Neural crest cell (in vitro differentiated cells): ENCODE measurements around the gene SPDYC. TPM values are rescaled to one million over a fixed set of nuclear protein-coding genes. Genes with fewer than 3 reads are reported as not detected.

ENCODE experiments used
- DNase-seq: peaks from one replicate; pipeline ENCODE4 v3.0.0; 2021; ENCODE audit warnings: low read depth, mixed read lengths, low spot score
- H3K27ac Mint-ChIP-seq: one replicate; pipeline ENCODE4 v1.8.0; 2021; ENCODE audit warnings: mild to moderate bottlenecking, mixed read lengths; ENCODE audit not compliant: unreplicated experiment
- H3K27me3 Mint-ChIP-seq: 2 replicates; pipeline ENCODE4 v1.8.0; 2021; ENCODE audit warnings: low read depth, mild to moderate bottlenecking, mixed read lengths
- H3K36me3 Mint-ChIP-seq: 2 replicates; pipeline ENCODE4 v1.8.0; 2021; ENCODE audit warnings: low read depth, mild to moderate bottlenecking, mixed read lengths
- H3K4me1 Mint-ChIP-seq: 2 replicates; pipeline ENCODE4 v1.8.0; 2021; ENCODE audit warnings: mixed read lengths
- H3K4me3 Mint-ChIP-seq: one replicate; pipeline ENCODE4 v1.8.0; 2021; ENCODE audit warnings: mild to moderate bottlenecking, mixed read lengths
- H3K9me3 Mint-ChIP-seq: 2 replicates; pipeline ENCODE4 v1.8.0; 2021; ENCODE audit warnings: mixed read lengths
- CTCF ChIP-seq: fragments of 200-600 bp; sonication (generic); conservative IDR thresholded peaks from 2 replicates; pipeline ENCODE4 v1.5.0; 2021; ENCODE audit warnings: antibody characterized with exemption, mild to moderate bottlenecking
- total RNA-seq: library from RNA; stranded (reverse); gene quantifications from 2 replicates; pipeline ENCODE4 v1.2.1, GENCODE V29; 2021

Gene SPDYC
- total RNA-seq, 1 donor from 2014 or later: not detected

DNA sequence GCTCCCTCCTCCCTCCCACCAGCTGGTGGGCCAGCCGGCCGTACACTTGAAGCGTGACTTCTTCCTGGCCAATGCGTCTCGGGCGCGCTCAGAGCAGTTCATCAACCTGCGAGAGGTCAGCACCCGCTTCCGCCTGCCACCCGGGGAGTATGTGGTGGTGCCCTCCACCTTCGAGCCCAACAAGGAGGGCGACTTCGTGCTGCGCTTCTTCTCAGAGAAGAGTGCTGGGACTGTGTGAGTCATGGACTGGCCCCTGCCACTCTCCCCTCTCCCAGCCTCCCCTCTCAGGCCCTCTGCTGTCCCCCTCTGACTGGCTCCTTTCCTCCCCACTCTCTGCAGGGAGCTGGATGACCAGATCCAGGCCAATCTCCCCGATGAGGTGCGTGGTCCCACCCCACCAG lies 36.4 kb downstream of the SPDYC start:
- no peak overlapping the region for H3K27ac Mint-ChIP-seq
- H3K4me3 Mint-ChIP-seq: no peak overlapping the region
- H3K4me1 Mint-ChIP-seq: no peaks in the 10 kb centered on the region
- TF ChIP-seq CTCF: no peak
- no peaks in the 10 kb centered on the region for H3K36me3 Mint-ChIP-seq
- no peak for DNase-seq
- no peaks in the 10 kb centered on the region for H3K9me3 Mint-ChIP-seq
- H3K27me3 Mint-ChIP-seq: no peaks in the 10 kb centered on the region

GRCh38 chr11:65206901-65207300 lies 36.9 kb downstream of the SPDYC start:
- DNase-seq: no peak
- H3K4me1 Mint-ChIP-seq: no peaks in the 10 kb centered on the region
- no peaks in the 10 kb centered on the region for H3K9me3 Mint-ChIP-seq
- H3K27me3 Mint-ChIP-seq: no peaks in the 10 kb centered on the region
- no peak for TF ChIP-seq CTCF
- no peak overlapping the region for H3K27ac Mint-ChIP-seq
- H3K4me3 Mint-ChIP-seq: no peak overlapping the region
- H3K36me3 Mint-ChIP-seq: no peaks in the 10 kb centered on the region

- no peaks in the 10 kb centered on the region for H3K36me3 Mint-ChIP-seq
- no peak for TF ChIP-seq CTCF
- no peak for DNase-seq
- no peaks in the 10 kb centered on the region for H3K27me3 Mint-ChIP-seq
- no peak overlapping the region for H3K4me3 Mint-ChIP-seq
- H3K9me3 Mint-ChIP-seq: no peaks in the 10 kb centered on the region
- H3K4me1 Mint-ChIP-seq: peaks cover under 1% of the 10 kb centered on the region
- no peak overlapping the region for H3K27ac Mint-ChIP-seq
These were observed 38.1 kb downstream of the SPDYC start for GRCh38 chr11:65207918-65208784.

DNA sequence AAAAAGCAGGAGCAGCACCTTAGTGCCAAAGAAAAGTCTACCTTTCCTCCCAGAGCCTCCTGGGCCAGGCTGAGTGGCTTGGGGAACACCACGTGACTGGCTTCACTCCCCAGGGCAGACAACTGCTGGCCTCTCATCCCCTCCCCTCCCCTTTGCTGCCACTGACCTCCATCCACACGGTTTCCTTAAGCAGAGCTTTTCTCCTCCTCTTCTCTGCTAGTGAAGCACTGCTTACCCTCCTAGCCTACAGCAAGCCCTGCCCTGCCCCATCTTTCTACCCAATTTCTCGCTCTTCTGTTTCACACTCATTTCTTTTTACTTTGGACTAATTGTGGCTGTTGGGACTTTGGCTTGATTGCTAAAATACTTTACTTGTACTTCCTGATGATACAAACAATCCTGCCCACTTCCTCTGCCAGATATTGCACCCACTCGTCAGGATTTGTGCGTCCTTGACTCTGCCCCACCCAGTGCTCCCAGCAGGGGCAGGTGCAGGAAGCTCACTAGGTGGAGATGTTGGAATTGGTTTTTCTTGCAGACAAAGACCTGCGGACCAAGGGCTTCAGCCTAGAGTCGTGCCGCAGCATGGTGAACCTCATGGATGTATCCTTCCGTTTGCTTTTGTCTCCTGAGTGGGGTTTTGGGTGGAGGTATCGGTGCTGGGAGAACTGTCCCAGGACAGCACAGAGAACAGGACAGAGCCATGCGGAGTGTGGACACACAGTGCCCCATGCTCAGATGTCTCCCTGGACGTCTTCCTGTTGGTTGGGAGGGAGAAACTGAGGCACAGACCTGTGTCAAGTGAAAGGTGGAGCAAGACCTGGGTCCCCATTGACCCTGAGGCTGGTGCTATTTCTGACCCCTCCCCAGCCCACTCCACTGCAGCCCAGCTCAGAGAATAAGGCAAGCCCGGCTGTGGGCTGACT lies 39.0 kb downstream of the SPDYC start:
- no peak for DNase-seq
- H3K27me3 Mint-ChIP-seq: no peaks in the 10 kb centered on the region
- no peak overlapping the region for H3K27ac Mint-ChIP-seq
- H3K4me3 Mint-ChIP-seq: no peak overlapping the region
- H3K36me3 Mint-ChIP-seq: no peaks in the 10 kb centered on the region
- TF ChIP-seq CTCF: no peak
- peaks cover 4% of the 10 kb centered on the region for H3K4me1 Mint-ChIP-seq
- H3K9me3 Mint-ChIP-seq: no peaks in the 10 kb centered on the region

- Mint-ChIP-seq H3K4me1 (peaks cover 7% of the 10 kb centered on the region), H3K4me3 (no peak overlapping the region), H3K9me3 (no peaks in the 10 kb centered on the region), H3K36me3 (no peaks in the 10 kb centered on the region), H3K27me3 (no peaks in the 10 kb centered on the region), H3K27ac (no peak overlapping the region)
- no peak for TF ChIP-seq CTCF
- DNase-seq: no peak
These were observed 39.8 kb downstream of the SPDYC start for GRCh38 chr11:65209711-65210360.
